GM21360 (cell line): ENCODE results near the gene P3R3URF.

Source experiments
- ATAC-seq: cut with Tn5 transposase; IDR thresholded peaks from one replicate; pipeline ENCODE4 v1.9.1; 2021; ENCODE audit warnings: mild to moderate bottlenecking, moderate library complexity; ENCODE audit not compliant: unreplicated experiment

The P3R3URF gene

DNA sequence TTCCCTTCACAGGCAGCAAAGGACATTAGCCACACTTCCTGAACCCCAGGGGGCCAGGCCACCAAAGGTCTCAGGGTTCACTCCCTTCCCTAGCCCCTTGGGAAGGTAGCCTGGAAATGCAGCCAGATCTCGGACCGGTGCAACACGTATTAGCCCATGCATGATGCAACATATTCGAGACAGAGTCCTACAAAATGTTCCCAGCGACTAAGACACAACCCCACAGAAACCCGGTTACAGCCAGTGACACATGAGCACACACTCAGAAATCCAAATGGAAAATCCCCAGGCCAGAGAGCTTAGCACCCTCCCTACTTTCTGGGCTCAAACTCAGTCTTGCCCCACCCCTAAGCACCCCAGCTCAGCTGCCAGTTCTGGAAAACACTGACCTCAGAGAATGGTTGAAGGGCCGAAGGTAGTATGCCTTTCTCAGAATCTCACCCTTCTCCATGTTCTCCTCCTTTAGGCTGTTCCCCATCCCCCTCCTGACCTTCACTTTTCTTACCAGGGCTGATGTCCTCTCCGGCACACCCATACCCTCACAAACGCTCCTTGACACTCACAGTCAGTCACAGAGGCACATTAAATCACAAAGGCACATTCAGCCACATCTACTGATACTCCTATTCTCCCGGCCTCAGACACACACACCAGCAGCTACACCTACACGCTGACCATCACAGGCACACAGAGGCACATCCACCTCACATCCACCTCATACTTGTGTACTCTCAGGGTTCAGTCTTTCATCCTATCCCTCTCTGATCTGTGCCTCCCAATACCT, 1.6 kb downstream of the P3R3URF start, which contains the start of gene TSPAN1:
Gene TSPAN1 (plus strand): TSS at position 640 of the 784 bp plus-strand sequence. CDS start 6,021 bp downstream, outside the sequence.
- ATAC-seq, result no peak

DNA sequence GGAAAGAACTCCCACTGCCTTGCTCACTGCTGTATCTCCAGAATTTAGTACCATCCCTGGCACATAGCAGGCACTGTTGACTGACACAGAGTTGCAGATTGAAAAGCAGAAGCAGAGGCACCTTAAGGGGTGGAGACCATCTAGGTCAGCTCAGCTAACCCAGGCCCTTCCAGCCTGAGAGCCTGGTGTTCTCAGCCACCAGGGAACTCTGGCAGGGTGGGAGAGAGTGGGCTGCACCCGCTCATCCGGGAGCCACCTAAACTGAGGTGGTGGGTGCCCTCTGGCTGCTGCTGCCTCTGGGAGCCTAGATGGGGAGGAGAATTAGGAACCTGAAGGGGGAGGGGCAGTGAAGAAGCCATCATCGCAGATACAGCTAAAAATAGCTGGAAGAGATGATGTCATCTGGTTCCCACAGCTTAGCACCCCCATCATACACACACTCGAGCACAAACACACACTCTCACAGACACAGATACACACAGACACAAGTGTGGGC, 2.9 kb downstream of the P3R3URF start:
- ATAC-seq, result no peak

DNA sequence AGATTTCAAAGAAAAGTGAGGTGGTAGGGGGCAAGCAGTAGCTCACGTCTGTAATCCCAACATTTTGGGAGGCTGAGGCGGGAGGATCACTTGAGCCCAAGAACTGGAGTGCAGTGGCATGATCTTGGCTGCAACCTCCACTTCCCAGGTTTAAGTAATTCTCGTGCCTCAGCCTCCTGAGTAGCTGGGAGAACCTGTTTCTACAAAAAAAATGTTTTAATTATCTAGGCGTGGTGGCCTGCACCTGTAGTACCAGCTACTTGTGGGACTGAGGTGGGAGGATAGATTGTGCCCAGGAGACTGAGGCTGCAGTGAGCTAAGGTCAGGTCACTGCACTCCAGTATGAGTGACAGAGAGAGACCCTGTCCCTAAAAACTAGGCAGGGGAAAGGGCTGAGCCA, 4.0 kb downstream of the P3R3URF start:
- no peak for ATAC-seq

DNA sequence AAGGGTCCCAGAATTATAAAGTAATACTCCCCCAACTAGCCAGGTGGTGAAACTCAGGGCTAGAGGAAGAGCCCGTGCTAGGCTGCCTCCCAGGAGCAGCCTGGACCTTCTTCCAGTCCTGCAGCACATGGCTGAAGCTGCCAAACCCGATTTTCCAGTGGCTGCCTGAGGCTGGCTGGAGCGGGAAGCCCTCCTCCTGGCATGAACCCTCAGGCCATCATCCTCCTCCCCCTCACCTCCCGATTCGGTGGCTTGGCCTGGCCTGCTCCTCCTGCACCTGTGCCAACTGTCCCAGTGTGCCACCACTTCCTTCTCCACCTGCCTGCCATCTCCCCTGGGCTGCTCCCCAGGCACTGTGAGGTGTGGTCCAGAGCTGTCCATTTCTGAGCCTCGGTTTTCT, 4.4 kb downstream of the P3R3URF start:
- ATAC-seq, result no peak

DNA sequence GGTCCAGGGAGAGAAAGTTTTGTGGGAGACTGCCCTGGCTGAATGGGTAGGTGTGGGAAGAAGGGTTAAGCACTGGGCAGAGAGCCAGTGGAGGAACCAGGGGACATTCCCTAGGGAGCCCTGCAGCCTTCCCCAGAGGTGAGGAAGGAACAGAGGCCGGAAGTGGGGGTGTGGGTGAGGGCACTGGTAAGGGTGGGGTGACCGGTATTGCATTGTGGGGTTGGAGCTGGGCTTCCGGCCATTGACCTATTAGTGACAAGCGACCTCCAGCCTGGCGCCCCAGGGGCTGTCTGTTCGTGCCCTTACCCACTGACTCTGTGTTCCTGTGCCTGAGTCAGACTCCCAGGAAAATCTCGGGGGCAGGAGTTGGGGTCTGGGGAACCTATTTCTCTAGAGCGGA, 4.9 kb downstream of the P3R3URF start:
- no peak for ATAC-seq

DNA sequence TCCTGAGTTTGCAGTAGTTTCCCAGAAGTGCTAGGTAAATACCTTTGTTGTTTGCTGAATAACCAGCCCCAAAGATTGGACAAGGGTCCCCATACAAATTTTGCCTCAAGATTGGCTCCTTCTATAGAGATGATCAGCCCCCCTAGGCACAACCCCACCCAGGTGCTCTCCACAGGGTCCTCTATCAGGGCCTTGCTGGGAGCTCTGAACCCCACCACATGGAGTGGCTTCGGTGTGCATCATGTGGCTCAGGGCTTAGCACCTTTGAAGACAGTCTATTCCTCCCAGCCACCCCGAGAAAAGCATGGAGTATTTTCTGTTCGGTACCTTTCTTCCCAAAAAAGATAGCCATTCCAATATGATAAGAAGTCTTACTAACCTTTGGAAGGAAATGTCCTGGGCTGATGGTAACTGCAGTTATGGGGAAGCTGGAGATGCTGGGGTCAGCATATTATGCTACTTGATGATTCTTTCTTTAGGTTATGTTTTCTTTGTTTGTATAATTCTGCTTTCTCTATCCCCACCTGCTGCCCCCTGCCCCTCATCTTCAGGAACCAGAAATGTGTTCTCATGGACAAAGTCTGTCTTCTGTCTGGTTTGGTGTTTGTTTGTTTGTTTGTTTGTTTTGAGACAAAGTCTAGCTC, 6.4 kb downstream of the P3R3URF start:
- ATAC-seq, result no peak

DNA sequence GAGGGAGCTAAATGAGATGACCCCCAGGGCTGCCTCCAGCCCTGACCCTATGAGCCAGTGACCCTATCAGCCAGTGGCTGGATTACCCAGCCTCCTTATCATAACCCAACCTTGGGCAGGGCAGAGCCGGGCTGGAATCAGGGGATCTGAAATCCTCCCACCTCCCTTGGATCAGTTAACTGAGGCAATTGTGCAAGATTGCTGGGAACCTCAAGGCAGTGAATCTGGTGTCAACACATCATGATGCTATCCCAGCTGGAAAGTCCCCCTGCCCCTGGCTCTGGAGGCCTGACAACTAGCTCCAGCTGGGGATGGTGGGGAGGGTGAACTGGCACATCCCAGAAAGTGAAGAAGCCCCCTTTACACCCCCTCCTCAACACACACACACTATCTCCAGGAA, 7.8 kb downstream of the P3R3URF start:
- no peak for ATAC-seq

DNA sequence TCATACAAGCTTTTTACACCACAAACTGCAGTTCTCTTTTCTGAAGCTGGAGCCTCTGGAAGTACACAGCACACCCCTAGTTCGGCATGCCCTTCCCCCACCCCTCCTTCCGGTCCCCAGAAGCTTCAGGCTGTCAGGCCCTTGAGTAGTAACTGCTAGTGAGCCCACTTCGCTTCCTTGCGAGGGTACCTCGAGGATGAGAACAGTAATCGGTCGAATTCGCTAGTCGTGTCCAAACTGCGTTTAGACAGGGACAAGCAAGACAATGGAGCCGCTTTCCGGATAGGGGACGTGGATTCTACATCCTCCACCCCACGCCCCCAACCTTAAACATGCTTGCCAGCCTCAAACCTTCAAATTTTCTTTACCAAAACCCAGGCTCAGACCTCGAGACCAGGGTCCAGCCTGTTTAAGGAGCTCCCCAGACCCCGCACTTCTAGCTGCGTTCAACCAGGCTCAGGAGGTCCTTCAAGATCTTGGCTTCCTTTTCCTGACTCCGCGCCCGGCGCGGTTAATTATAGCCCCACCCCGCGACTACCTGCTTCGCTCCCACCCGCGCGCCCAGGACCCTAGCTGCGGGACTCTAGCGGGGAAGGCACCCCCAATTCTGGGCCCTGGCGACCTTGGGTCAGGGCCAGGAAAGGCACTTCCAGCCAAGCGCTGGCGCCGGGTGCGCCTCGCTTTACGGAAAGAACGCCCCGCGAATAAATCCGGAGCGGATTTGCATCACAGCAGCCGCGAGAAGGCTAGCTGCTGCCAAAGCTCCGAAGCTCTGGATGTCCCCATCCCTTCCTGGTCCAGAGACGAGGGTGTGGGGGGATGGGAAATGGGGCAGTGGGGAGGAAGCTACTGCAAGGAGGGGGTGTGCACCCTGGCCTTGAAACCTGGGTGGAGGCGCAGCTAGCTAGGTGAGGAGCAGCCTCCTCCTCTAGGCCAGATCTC, 9.5 kb downstream of the P3R3URF start:
- ATAC-seq, result no peak

DNA sequence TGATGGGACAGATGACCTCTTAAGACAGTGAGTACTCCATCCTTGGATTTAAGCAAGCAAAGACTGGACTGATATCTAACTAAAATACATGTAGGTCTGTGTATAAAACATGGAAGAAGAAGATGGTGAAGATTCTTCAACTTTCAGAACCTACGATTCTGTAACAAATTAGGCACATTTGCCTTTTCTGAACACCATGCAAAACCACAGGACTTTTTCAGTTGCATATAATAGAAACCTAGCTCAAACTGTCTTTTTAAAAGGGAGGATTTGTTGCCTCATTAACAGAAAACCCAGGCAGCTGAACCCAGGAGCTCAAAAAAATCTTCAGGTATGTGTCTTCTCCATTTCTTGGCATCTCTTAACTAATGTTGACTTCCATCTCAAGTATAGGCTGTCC, 16.1 kb downstream of the P3R3URF start:
- ATAC-seq, result no peak

DNA sequence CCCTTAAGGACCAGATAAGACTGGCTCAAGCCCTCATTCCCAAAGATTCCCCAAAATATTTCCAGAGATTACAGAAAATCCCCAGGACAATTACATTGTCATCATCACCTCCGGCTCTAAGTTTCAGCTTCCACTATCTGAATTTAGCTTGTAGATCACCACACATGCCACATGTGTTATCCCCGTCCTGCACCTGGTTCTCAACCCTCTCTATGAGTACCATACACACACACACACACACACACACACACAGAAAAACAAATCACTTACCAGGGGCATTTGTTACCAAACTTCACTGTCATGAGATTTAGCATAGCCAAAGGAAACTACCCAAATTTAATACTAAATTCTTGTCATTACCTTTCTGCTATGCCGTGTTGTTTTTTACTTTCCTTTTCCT, 16.8 kb downstream of the P3R3URF start:
- no peak for ATAC-seq

DNA sequence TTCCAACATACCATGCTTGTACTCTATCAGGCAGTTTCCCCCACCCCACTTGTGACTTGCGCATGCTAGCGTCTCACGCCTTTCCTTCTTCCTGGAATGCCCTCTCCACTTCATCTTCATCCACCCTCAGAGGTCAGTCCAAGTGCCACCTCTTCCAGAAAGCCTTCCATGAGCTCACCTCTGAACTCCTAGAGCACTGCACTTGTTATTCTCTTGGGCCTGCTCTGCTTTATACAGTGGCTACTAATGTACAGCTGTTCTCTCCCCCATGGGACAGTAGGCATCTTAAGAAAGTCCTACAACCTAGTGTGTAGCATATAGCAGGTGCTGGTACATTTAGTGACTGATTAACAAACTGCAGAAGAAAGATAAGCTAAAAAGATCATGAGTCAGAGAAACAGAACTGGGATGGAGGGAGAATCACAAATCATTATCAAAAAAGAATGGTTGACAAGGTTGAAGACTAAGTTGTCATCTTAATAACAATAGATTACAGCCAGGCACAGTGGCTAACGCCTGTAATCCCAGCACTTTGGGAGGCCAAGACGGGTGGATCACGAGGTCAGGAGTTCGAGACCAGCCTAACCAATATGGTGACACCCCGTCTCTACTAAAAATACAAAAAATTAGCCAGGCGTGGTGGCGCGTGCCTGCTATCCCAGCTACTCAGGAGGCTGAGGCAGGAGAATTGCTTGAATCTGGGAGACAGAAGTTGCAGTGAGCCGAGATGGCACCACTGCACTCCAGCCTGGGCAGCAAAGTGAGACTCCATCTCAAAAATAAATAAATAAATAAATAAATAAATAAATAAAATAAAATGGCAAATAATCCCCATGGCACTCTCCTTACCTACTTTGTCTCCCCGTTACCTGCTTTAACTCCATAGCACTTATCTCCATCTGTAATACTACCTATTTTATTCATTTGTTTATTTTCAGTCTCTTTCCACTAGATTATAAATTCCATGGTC, 17.7 kb downstream of the P3R3URF start:
- ATAC-seq, result no peak

DNA sequence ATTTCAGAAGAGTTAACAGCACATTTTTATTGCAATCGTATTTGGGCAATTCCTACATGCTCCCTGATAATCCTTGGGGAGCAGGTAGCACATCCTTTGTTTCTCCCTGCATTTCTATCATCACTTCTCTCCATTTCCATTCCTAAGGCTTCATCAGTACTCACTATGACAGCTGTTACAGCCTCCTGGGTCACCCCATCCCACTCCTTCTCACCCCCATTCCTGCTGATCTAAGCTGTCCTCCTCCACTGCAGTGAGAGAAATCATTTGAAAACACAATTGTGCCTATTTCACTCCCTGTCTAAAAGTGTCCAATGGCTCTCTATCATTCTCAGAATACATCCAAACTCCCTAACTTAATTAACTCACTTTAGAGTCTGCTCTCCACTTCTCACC, 18.4 kb downstream of the P3R3URF start:
- ATAC-seq, result no peak

DNA sequence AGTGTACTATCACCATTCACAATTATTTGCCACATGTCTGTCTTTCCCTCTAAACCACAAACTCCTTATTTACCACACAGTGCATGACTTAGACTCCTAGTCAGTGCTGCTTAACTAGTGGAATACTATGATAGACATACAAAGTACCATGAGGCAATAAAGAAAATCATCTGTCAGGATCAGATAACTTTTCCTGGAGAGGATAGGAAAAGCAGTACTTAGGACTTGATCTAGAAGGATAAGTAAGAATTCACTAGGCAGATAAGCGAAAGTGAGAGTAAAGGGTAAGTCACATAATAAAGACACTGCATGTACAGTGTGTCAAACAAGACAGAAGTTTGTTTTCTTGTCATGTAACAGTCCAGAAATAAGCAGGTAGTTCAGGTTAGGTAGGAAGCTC, 22.6 kb downstream of the P3R3URF start:
- ATAC-seq, result no peak

DNA sequence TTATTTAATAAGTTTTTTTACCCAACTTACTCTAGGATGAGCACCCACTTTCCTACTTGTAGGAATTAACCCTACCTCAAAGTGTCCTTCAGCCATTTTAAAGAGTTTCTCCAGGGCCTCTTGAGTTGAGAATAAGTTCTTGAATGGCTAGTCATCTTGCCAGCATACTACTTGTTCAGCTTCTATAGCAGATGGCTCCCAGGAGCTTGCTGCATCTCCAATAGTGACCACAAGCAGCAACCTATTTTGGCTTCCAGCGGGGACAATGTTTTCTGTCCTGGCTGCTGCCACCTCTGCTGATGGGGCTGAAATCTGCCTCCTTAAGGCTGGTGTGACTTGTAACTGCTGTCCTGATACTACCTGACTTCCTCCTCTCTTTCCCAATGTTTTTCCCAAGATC, 23.1 kb downstream of the P3R3URF start:
- ATAC-seq, result no peak

DNA sequence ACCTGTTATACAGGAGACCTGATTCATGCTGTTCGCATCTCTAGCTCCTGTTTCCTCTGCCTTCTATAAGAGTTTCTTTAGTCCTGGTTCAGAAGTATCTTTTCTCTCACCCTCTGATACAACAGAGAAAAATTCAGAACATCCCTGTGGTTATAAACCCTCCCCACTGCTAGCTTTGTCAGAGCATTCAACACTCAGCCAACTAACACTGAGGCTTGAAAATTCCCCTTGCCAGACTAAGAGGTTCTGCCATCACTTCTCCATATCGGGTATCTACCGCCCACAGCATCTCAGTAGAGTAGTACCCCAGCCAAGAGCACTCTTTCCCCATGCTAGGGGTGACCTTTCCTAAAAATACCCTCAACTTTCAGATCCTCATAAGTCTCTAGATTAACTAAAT, 24.3 kb downstream of the P3R3URF start:
- ATAC-seq, result no peak

DNA sequence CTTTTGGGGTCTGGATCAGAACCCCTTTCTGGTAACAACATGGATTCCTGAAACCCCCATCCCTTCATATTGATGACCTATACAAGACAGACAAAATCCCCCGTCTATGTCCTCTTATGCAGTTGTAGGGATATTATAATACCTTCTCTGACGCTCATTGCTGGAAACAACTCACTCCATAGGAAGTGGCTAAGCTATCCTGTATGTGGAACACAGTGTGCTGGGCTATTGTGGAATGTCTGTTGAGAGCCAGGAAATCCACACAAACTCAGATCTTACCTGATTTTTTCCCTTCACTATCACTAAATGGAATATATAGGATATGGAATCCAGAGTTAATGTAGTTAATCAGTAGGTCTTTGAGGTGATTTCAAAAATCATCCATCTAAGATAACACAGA, 26.2 kb downstream of the P3R3URF start:
- no peak for ATAC-seq

DNA sequence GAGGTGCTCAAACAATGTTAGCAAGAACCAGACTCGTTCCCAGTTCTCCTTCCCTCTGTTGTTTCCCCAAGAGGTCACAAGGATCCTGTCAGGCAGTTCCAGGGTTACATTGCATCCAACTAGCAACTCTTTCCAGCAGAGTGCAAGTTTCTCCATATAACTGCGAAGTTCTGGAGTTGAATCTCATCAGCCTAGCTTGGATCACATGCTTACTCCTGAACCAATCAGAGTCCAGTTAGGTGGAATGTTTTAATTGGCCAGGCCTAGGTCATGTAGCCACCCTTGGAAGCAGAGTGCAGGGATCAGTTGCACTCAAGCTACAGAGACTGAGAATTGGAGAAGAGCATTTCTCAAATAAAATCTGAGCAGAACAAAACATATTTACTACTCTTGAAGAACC, 28.0 kb downstream of the P3R3URF start:
- no peak for ATAC-seq

DNA sequence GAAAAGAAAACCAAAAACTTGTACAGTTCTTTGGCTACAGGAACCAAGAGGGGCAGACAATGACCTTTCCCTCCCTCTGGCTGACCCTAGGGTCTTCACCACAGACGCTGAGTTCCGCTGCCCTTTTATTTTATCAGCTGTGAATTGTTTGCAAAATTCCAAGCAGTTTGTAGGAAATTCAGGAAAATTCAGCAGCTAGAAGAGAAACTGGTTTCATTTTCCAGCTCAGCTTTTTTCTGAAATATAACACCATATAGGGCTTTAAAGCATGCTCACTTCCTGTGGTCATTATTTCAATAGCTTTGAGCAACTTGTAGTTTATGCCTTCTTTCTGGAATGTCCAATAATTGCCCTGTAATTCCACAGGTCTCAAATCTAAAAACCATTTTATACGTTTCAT, 38.4 kb downstream of the P3R3URF start:
- ATAC-seq, result no peak

DNA sequence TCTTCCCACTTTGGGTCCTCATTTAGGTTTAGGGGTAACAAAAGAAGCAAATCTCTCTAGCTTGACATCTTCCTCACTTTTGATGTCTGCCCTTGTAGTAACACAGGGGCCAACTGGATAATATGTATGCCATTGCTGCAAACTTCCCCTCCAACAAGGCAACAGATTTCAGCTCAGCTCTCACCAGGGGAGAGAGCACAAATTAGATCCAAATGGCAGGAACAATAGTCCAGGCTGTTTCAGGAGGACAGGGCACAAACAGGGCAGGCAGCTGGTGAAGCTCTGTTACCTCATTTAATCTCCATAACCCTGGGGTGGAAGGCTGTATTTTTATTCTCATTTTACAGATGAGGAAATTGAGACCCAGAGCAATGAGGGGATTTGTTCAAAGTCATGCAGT, 39.6 kb downstream of the P3R3URF start:
- ATAC-seq, result no peak

DNA sequence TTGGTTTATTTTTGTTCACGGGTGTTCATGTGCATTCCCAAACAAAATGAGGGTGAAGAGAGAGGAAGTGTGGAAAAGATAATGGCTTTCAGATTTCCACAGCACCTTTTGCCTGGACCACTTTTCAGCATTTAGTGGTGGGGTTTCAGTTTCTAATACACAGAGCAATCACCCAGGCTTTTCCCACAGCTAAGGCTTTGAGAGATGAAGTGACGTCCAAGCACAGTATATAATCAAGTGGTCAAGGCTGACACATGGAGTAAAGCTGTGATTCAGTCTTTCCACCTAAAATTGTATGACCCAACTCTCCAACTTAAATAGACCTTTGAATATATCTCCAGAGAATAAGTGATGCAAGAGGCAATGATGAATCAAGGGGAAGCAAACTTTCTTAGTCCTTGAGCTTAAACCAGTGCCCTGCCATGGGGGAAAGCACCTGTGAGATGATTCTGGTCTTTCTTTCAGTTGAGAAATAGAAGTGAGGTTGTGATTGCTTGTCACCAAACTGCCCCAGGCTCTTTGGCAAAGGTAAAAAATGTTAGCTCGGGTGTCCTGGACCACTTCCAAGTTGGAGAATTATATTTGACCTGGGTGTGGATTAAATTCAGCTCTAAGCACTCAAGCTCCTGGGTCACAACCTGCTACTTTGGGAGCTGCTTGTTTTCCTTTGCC, 41.5 kb downstream of the P3R3URF start:
- ATAC-seq, result no peak
